GM12874 (cell line): Measurements from ENCODE around the gene GABRB3.

Source experiments
- CTCF ChIP-seq: IDR thresholded peaks from 2 replicates; pipeline ENCODE4 v1.5.1; 2011; ENCODE audit warnings: low read depth, mild to moderate bottlenecking, control low read depth, low read length, moderate library complexity; ENCODE audit not compliant: insufficient read depth

Gene GABRB3

DNA sequence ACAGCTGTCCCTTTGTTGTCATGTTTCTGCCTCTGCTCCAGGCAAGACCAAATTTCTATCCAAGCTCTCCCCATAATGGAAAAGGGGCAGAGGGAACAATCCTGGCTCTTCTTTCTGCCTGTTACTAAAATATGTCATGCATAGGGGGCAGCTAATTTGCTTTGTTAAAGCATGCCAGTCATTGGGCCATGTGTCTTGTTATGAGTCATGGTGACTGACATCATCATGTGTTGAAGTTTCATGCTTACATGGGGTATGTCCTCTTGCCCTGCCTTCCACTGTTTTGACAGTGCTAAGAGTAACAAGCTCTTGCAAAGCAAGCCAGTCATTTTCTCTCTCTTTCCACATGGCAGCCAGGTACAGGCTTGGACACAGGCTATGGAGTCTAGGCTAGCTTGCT, 268.9 kb downstream of the GABRB3 start:
- TF ChIP-seq CTCF: no peak
